Keratinocyte (primary cell): ENCODE measurements around the gene GLRX3. TPM values are rescaled to one million over a fixed set of nuclear protein-coding genes. Genes with fewer than 3 reads are reported as not detected.

Experiments
- DNase-seq: peaks from one replicate; pipeline ENCODE4 v3.0.0-alpha.2; 2011; ENCODE audit warnings: low read depth, missing footprints, low spot score
- FAIRE-seq: peaks from 2 replicates; lab custom pipeline; 2011; peaks lifted over from hg19 to GRCh38; lab: Jason Lieb, UNC
- H2AFZ ChIP-seq: 2 replicates; pipeline ENCODE4 v1.6.0; 2012; ENCODE audit warnings: low read length, control low read depth, inconsistent platforms; ENCODE audit not compliant: control insufficient read depth
- H3K27ac ChIP-seq: 2 replicates; pipeline ENCODE4 v1.5.1; 2011; ENCODE audit warnings: low read length; ENCODE audit not compliant: control insufficient read depth, insufficient read depth
- H3K27me3 ChIP-seq: 3 replicates; pipeline ENCODE4 v1.6.0; 2011; ENCODE audit warnings: low read length; ENCODE audit not compliant: control insufficient read depth, insufficient read depth; ENCODE audit errors: extremely low read depth
- H3K36me3 ChIP-seq, 2 experiments: 2 replicates in 1 of 2; 3 replicates in 1 of 2; pipeline ENCODE4 v1.5.1; 2011; ENCODE audit warnings: low read length in 2 of 2, mild to moderate bottlenecking in 1 of 2; ENCODE audit not compliant: control insufficient read depth in 2 of 2, insufficient read depth in 2 of 2; ENCODE audit errors: extremely low read depth in 1 of 2
- H3K4me1 ChIP-seq: 3 replicates; pipeline ENCODE4 v1.5.1; 2011; ENCODE audit warnings: low read length; ENCODE audit not compliant: control insufficient read depth, insufficient read depth; ENCODE audit errors: extremely low read depth
- H3K4me2 ChIP-seq: 3 replicates; pipeline ENCODE4 v1.6.0; 2011; ENCODE audit warnings: low read depth, low read length; ENCODE audit not compliant: control insufficient read depth, insufficient read depth; ENCODE audit errors: extremely low read depth
- H3K4me3 ChIP-seq, 3 experiments: fragments of 200-600 bp in 1 of 3; sonication (generic) in 1 of 3; 2 replicates in 2 of 3; 3 replicates in 1 of 3; pipeline ENCODE4 v1.5.1; 2011 to 2016; ENCODE audit warnings: low read length in 3 of 3, mild to moderate bottlenecking in 3 of 3, control low read depth in 2 of 3, inconsistent platforms in 1 of 3, low read depth in 1 of 3, mixed read lengths in 1 of 3, mixed run types in 1 of 3, moderate library complexity in 1 of 3; ENCODE audit not compliant: control insufficient read depth in 2 of 3, insufficient read depth in 2 of 3; ENCODE audit errors: extremely low read depth in 1 of 3
- H3K79me2 ChIP-seq: 2 replicates; pipeline ENCODE4 v1.6.0; 2012; ENCODE audit warnings: low read length; ENCODE audit not compliant: control insufficient read depth, insufficient read depth
- H3K9ac ChIP-seq: 3 replicates; pipeline ENCODE4 v1.6.0; 2011; ENCODE audit warnings: low read length; ENCODE audit not compliant: control insufficient read depth, insufficient read depth; ENCODE audit errors: extremely low read depth
- H3K9me1 ChIP-seq: 3 replicates; pipeline ENCODE4 v1.6.0; 2011; ENCODE audit warnings: low read length; ENCODE audit not compliant: control insufficient read depth, insufficient read depth; ENCODE audit errors: extremely low read depth
- H3K9me3 ChIP-seq: 2 replicates; pipeline ENCODE4 v1.5.1; 2012; ENCODE audit warnings: low read depth, low read length; ENCODE audit not compliant: control insufficient read depth
- H4K20me1 ChIP-seq: 3 replicates; pipeline ENCODE4 v1.6.0; 2011; ENCODE audit warnings: low read length; ENCODE audit not compliant: control insufficient read depth, insufficient read depth; ENCODE audit errors: extremely low read depth
- EZH2 ChIP-seq: IDR thresholded peaks from one replicate; pipeline ENCODE4 v1.6.1; 2012; ENCODE audit warnings: inconsistent platforms, mild to moderate bottlenecking, low read length, moderate library complexity
- dilution Hi-C: fragments of 300-500 bp; cut with MboI; formaldehyde crosslinking; loops from one replicate; pipeline ENCODE4 v1.7.0; 2020; ENCODE audit warnings: low sequenced_read_pairs; ENCODE audit not compliant: extremely low pct_ligation_motif_present
- polyA plus RNA-seq, 5 experiments: library from polyadenylated mRNA; depleted of rRNA in 3 of 5; stranded (reverse) in 3 of 5; stranded (forward) in 1 of 5; unstranded in 1 of 5; fragments of >200 nt; gene quantifications; 1 replicate in 1 of 5; 2 replicates in 3 of 5; 3 replicates in 1 of 5; pipeline versions ENCODE4 v1.2.1 to v1.2.3, GENCODE V29; 2011 to 2012; ENCODE audit warnings: missing spikeins in 2 of 5, low read depth in 1 of 5, low replicate concordance in 1 of 5
- TF ChIP-seq, protein P1 (sequence below), 3 experiments: IDR thresholded peaks in 1 of 3; conservative IDR thresholded peaks in 1 of 3; optimal IDR thresholded peaks in 1 of 3; 2 replicates in 2 of 3; 3 replicates in 1 of 3; pipeline versions ENCODE3 to v1.5.1; 2011; ENCODE audit warnings: low read length in 3 of 3, mild to moderate bottlenecking in 3 of 3, moderate library complexity in 2 of 3, control low read depth in 1 of 3, inconsistent platforms in 1 of 3; ENCODE audit not compliant: insufficient read depth in 2 of 3; ENCODE audit errors: extremely low read depth in 1 of 3

The GLRX3 gene
- polyA plus RNA-seq, 1 donor (not counting 4 experiments of a cell fraction or from before 2014, with no cell fraction given): 215 TPM

DNA sequence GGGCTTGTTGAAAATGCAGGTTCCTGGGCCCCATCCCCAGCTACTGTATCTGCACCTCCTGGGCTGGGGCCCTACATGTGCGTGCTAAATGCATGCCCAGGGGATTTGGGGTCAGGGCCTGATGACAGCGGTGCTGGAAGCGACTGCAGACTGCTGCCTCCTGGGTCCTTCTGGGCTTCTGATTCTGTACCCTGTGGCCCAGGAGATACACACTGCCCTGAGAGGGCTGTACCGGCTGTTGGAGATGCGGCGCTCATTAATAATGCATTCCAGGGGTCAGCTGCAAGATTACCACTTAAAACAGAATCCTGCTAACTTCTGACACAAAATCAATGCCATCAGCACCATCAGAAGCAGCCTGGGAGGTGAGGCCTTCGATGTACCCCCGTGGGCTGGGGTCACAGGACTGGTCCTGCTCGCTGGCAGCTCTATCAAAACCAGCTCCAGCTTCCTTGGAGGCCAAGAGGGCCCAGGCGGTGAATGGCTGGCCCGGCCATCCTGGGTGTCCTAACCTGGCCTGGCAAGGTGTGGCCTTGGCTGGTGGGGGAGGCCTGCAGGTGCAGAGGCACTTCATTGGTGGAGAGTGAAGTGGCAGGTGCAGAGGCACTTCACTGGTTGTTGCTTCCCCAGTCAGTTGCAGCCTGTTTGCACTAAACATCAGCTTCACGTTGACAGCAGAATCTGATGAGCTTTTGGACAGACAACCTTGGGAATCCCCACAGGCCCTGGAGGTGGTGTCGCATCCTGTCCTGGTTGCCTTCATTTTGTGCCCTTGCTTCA, 79.2 kb downstream of the GLRX3 start:
- TF ChIP-seq, protein P1, sequence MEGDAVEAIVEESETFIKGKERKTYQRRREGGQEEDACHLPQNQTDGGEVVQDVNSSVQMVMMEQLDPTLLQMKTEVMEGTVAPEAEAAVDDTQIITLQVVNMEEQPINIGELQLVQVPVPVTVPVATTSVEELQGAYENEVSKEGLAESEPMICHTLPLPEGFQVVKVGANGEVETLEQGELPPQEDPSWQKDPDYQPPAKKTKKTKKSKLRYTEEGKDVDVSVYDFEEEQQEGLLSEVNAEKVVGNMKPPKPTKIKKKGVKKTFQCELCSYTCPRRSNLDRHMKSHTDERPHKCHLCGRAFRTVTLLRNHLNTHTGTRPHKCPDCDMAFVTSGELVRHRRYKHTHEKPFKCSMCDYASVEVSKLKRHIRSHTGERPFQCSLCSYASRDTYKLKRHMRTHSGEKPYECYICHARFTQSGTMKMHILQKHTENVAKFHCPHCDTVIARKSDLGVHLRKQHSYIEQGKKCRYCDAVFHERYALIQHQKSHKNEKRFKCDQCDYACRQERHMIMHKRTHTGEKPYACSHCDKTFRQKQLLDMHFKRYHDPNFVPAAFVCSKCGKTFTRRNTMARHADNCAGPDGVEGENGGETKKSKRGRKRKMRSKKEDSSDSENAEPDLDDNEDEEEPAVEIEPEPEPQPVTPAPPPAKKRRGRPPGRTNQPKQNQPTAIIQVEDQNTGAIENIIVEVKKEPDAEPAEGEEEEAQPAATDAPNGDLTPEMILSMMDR (optimal IDR thresholded peaks at IDR 0.05 in 1 of 3, IDR thresholded peaks at IDR 0.05 in 1 of 3, conservative IDR thresholded peaks at IDR 0.05 in 1 of 3; ENCODE audit: extremely low read depth in 1 of 3, insufficient read depth in 2 of 3, low read length in 3 of 3): no peak
- no peak for TF ChIP-seq EZH2
- no peak for DNase-seq
- dilution Hi-C loops: no loop called here
- Histone ChIP-seq H3K9me3 (peaks cover 4% of the 10 kb centered on the region), H3K9ac (no peak overlapping the region), H3K79me2 (no peaks in the 10 kb centered on the region), H4K20me1 (no peaks in the 10 kb centered on the region), H3K4me3 (no peak overlapping the region), H3K4me2 (no peak overlapping the region), H2AFZ (no peak overlapping the region), H3K4me1 (no peaks in the 10 kb centered on the region), H3K36me3 (peaks cover 0 to 5% of the 10 kb centered on the region in 2 experiments), H3K9me1 (no peaks in the 10 kb centered on the region), H3K27me3 (no peaks in the 10 kb centered on the region), H3K27ac (no peak overlapping the region)
- no peak for FAIRE-seq

DNA sequence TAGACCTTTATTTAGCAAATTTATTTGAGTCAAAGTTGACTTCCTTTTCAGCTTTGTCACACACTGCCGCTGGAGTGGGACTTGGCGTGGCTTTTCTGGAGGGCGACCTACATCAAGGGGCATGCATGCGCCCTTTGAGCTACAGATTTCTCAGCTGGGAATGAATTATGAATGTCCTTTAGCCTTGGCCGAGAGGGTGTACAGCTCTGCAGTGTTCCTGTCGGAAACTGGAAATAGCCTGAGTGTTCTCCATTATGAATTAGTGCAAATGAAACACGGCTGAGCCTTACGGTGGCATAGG, 79.7 kb downstream of the GLRX3 start:
- TF ChIP-seq, protein P1 (optimal IDR thresholded peaks at IDR 0.05 in 1 of 3, IDR thresholded peaks at IDR 0.05 in 1 of 3, conservative IDR thresholded peaks at IDR 0.05 in 1 of 3; ENCODE audit: extremely low read depth in 1 of 3, insufficient read depth in 2 of 3, low read length in 3 of 3): no peak
- no peak for TF ChIP-seq EZH2
- Histone ChIP-seq H2AFZ (no peak overlapping the region), H4K20me1 (no peaks in the 10 kb centered on the region), H3K9ac (no peak overlapping the region), H3K9me3 (peaks cover 4% of the 10 kb centered on the region), H3K9me1 (no peaks in the 10 kb centered on the region), H3K4me3 (no peak overlapping the region), H3K4me1 (no peaks in the 10 kb centered on the region), H3K36me3 (peaks cover 0 to 5% of the 10 kb centered on the region in 2 experiments), H3K27me3 (no peaks in the 10 kb centered on the region), H3K4me2 (no peak overlapping the region), H3K27ac (no peak overlapping the region), H3K79me2 (no peaks in the 10 kb centered on the region)
- no peak for FAIRE-seq
- DNase-seq: no peak
- dilution Hi-C loops: no loop called here
